Measurements from ENCODE around the gene RELL1. TPM values are rescaled to one million over a fixed set of nuclear protein-coding genes. Genes with fewer than 3 reads are reported as not detected.
A peak's percentile ranks its signal among the peaks of the same experiment; 100 is the strongest.

RELL1 gene
- total RNA-seq, 1 donor: 61.2 TPM

GRCh38 chr4:37726666-37727065 lies 40.5 kb upstream of the RELL1 start:
- peak; percentile 79 for DNase-seq (ENCODE audit: insufficient read length, low spot score, missing footprints)
- H3K36me3 ChIP-seq (ENCODE audit: insufficient read depth, low read length): no peaks in the 10 kb centered on the region
- H3K9me3 ChIP-seq (ENCODE audit: low read depth, low read length): no peaks in the 10 kb centered on the region
- H2AFZ ChIP-seq (ENCODE audit: low read length): no peak overlapping the region
- no peak overlapping the region for H3K4me2 ChIP-seq (ENCODE audit: insufficient read depth, low read length)
- H3K27ac ChIP-seq (ENCODE audit: low read depth, low read length): no peak overlapping the region
- no peaks in the 10 kb centered on the region for H4K20me1 ChIP-seq (ENCODE audit: insufficient read depth, low read length)
- no peak for TF ChIP-seq CTCF (IDR thresholded peaks at IDR 0.05; ENCODE audit: extremely low read depth, low read depth, low read length)
- H3K4me3 ChIP-seq (ENCODE audit: insufficient read depth, low read length): no peak overlapping the region
- H3K79me2 ChIP-seq (ENCODE audit: insufficient read depth, low read length): no peaks in the 10 kb centered on the region
- no peaks in the 10 kb centered on the region for H3K4me1 ChIP-seq (ENCODE audit: insufficient read depth, low read length)
- peaks cover 3% of the 10 kb centered on the region for H3K27me3 ChIP-seq (ENCODE audit: insufficient read depth, low read length)

- no peaks in the 10 kb centered on the region for H4K20me1 ChIP-seq (ENCODE audit: insufficient read depth, low read length)
- H3K79me2 ChIP-seq (ENCODE audit: insufficient read depth, low read length): no peaks in the 10 kb centered on the region
Measured at GRCh38 chr4:37725718-37726117, 39.5 kb upstream of the RELL1 start.

GRCh38 chr4:37723067-37723466 lies 36.9 kb upstream of the RELL1 start:
- Histone ChIP-seq H3K4me3 (ENCODE audit: insufficient read depth, low read length) (no peak overlapping the region), H3K9me3 (ENCODE audit: low read depth, low read length) (no peaks in the 10 kb centered on the region), H3K4me1 (ENCODE audit: insufficient read depth, low read length) (no peaks in the 10 kb centered on the region), H4K20me1 (ENCODE audit: insufficient read depth, low read length) (no peaks in the 10 kb centered on the region), H3K79me2 (ENCODE audit: insufficient read depth, low read length) (no peaks in the 10 kb centered on the region), H3K27me3 (ENCODE audit: insufficient read depth, low read length) (peaks cover 4% of the 10 kb centered on the region), H3K36me3 (ENCODE audit: insufficient read depth, low read length) (no peaks in the 10 kb centered on the region), H2AFZ (ENCODE audit: low read length) (no peak overlapping the region), H3K27ac (ENCODE audit: low read depth, low read length) (no peak overlapping the region), H3K4me2 (ENCODE audit: insufficient read depth, low read length) (no peak overlapping the region)
- no peak for DNase-seq (ENCODE audit: insufficient read length, low spot score, missing footprints)
- TF ChIP-seq CTCF (IDR thresholded peaks at IDR 0.05; ENCODE audit: extremely low read depth, low read depth, low read length): no peak

More at GRCh38 chr4:37725718-37726117, 39.5 kb upstream of the RELL1 start:
- no peak for TF ChIP-seq CTCF (IDR thresholded peaks at IDR 0.05; ENCODE audit: extremely low read depth, low read depth, low read length)
- no peak overlapping the region for H3K4me3 ChIP-seq (ENCODE audit: insufficient read depth, low read length)
- H3K36me3 ChIP-seq (ENCODE audit: insufficient read depth, low read length): no peaks in the 10 kb centered on the region
- H3K9me3 ChIP-seq (ENCODE audit: low read depth, low read length): no peaks in the 10 kb centered on the region
- H3K27ac ChIP-seq (ENCODE audit: low read depth, low read length): no peak overlapping the region
- H3K4me1 ChIP-seq (ENCODE audit: insufficient read depth, low read length): no peaks in the 10 kb centered on the region
- H2AFZ ChIP-seq (ENCODE audit: low read length): no peak overlapping the region
- no peak for DNase-seq (ENCODE audit: insufficient read length, low spot score, missing footprints)
- peaks cover 3% of the 10 kb centered on the region for H3K27me3 ChIP-seq (ENCODE audit: insufficient read depth, low read length)
- H3K4me2 ChIP-seq (ENCODE audit: insufficient read depth, low read length): no peak overlapping the region

GRCh38 chr4:37721995-37722638 lies 35.9 kb upstream of the RELL1 start:
- Histone ChIP-seq H3K79me2 (ENCODE audit: insufficient read depth, low read length) (no peaks in the 10 kb centered on the region), H3K9me3 (ENCODE audit: low read depth, low read length) (no peaks in the 10 kb centered on the region), H3K4me3 (ENCODE audit: insufficient read depth, low read length) (no peak overlapping the region), H3K27ac (ENCODE audit: low read depth, low read length) (no peak overlapping the region), H3K4me1 (ENCODE audit: insufficient read depth, low read length) (peaks cover 3% of the 10 kb centered on the region), H3K4me2 (ENCODE audit: insufficient read depth, low read length) (no peak overlapping the region), H3K36me3 (ENCODE audit: insufficient read depth, low read length) (no peaks in the 10 kb centered on the region), H2AFZ (ENCODE audit: low read length) (no peak overlapping the region), H4K20me1 (ENCODE audit: insufficient read depth, low read length) (no peaks in the 10 kb centered on the region), H3K27me3 (ENCODE audit: insufficient read depth, low read length) (peaks cover 4% of the 10 kb centered on the region)
- DNase-seq (ENCODE audit: insufficient read length, low spot score, missing footprints): no peak
- no peak for TF ChIP-seq CTCF (IDR thresholded peaks at IDR 0.05; ENCODE audit: extremely low read depth, low read depth, low read length)
